GM18517 (cell line): Measurements from ENCODE around the gene GPSM3.

ENCODE experiments used
- ATAC-seq: cut with Tn5 transposase; IDR thresholded peaks from one replicate; pipeline ENCODE4 v1.9.1; 2021; ENCODE audit warnings: mild to moderate bottlenecking, moderate library complexity; ENCODE audit not compliant: unreplicated experiment

The GPSM3 gene

DNA sequence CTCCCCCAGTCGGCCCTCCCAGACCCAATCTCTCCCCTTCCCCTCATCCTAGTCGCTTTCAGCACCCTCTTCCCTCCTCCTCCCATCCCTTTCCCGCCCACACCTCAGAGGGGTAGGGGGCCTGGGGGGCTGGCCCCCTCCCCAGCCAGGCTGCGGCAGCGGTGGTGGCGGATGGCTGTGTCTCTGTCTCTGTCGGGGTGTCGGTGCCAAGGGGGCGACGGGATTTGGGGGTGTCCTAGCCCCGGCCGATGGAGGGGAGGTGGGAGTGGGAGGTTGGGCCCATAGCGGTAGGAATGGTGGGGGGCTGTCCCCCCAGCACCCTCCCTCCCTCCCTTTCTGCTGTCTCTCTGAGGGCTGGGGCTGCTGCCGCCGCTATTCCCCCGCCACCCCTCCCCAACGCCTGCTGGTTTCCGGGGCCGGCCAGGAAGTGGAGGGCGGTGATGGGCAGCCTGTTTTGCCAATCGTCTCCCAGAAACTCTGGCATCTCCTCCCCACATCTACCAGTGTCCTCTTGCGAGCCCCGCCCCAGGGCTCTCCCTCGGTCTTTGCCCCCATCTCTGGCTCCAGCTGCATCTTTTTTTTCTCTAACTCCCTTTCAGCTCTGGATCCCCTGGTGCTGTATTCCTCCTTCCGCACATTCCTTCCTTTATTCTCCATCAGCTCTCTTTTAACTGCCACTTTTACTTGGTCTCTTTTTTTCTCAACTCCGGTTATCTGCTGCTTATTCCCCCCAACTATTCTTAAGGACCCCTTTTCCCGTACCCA, 16.6 kb downstream of the GPSM3 start, which contains the start of gene AGPAT1:
Gene AGPAT1, minus strand, starts transcription at position 374 of the 765 bp plus-strand sequence. CDS start 4,588 bp downstream, outside the sequence.
- ATAC-seq, result peak; percentile 29

DNA sequence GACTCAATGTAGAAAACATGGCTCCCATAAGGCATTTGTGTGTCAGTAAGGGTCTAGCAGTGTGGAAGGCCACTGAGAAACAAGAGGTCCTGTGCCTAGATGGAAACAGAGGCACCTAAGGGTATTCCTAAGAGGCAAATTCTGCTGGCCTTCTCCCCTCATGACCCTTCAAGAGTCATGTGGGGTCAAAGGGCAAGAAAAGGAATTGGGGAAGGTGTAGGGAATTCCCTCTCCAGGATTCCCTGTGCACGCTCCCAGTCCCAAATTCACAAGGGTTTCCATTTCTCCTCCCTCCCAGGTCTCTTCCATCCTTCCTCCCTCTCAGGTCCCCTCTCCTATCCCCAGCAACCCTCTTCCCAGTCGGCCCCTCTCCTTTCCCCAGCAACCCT, 17.1 kb downstream of the GPSM3 start:
- no peak for ATAC-seq

DNA sequence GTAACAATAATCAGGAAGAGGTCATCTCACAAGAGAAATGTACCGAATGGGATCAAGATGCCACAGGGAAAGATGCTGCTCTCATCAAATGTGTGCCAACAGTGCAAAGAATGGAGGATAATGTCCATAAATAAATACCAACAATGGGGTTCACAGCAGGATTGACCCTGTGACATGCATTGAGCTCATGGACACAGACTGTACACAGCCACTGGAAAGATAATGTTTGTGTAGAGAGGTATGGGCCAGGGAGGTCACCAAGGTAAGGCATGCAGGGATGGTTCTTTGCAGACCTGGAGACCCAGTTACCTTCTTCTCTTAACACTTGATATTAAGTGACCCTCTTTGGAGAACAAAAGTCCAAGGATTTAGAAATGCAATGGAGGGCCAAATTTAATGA, 18.0 kb downstream of the GPSM3 start:
- no peak for ATAC-seq

DNA sequence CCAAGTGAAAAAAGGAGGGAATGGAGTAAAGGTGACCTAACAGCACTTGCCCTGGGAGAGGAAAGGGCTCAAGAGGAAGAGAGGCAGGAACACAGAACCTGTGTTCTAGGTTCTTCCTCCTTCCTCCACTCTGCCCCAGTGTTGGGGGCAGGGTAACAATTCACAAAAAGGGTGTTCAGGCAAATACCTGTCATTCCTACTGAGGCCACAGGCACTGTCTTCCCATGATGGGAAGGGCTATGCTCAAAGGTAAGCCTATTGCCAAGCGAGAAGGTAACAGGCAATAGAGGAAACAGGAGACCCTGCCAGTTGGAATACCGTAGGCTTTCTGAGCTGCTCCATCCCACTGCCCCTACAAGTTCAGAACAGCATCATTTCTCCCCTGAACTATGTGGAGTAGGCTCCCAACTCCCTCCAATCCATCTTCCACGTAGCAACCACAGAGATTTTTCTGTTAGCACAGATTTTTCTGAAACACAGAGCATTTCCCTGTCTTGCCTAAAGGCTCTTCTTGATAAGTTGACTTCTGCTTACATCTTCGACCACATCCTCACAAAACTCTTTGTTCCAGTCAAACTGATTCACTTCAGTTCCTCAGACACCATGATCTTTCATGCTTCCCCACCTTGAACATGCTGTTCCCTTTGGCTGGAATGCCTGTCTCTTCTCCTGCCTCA, 19.3 kb downstream of the GPSM3 start:
- ATAC-seq, result no peak

DNA sequence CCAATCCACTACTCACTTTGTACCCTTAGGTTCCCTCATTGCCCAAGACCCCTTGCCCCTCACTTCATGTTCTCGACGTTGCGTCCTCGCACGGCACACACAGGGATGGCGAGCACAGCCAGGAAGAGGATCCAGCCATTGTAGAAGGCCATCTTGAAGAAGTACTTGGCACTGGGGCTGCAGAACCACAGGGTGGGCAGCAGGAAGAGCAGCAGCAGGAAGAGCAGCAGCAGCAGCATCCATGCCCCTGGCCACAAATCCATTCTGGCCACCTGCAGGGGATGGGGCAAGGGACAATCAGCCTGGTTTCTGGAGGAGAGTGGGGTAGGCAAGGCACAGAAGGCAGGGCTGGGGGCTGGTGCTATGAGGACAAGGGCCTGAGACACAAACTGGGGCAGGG, 21.2 kb downstream of the GPSM3 start:
- no peak for ATAC-seq

DNA sequence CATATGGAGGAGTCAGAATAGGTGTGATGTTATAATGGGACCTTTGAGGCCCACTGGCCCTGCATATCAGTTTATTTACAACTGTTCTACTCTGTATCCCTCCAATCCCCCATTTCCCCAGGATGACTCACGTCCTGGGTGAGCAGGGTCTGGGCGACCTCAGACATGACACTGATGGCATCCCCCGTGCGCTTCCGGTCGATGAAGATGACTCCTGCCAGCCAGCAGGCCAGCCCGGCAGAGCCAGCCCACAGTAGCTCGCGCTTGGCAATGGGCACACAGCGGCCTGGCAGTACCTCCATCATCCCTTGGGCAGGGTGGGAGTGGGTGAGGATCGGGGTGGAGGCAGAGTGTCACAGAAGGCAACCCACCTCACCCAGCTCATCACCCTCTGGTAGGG, 22.1 kb downstream of the GPSM3 start:
- no peak for ATAC-seq

DNA sequence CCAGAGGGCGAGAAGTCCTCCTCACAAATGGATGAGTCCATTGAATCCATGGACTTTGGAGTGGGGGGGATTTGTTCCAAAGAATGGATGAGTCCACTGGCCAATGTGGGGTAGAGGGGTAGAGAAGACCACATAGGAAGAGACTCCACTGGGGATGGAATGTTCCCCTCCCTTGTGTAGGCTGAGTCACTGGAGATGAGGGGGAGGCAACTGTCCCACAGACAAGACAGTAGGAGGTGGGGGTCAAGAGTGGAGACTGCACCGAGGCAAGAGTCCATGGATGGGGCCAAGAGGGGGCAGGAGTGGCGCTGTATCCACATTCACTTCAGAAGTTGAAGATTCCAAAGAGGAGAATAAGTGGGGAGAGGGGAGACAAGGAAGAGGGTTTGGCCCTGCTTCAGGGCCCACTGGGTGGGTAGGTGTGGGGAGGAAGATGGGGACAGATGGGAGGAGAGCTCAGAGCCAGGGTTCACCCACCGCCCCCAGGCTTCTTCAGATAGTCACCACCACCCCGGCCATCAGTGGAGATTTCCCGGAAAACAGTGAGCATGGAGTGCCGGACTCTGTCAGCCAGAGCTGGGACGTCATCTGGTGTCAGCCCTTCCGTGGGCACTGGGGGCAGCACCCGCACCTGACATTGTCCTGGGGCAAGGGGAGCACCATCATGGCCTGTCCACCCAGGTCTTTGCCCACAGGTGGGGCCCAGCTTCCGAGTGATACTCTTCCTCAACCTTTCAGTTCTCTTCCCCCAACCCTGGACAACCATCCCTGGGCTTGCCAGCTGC, 23.4 kb downstream of the GPSM3 start:
- no peak for ATAC-seq

DNA sequence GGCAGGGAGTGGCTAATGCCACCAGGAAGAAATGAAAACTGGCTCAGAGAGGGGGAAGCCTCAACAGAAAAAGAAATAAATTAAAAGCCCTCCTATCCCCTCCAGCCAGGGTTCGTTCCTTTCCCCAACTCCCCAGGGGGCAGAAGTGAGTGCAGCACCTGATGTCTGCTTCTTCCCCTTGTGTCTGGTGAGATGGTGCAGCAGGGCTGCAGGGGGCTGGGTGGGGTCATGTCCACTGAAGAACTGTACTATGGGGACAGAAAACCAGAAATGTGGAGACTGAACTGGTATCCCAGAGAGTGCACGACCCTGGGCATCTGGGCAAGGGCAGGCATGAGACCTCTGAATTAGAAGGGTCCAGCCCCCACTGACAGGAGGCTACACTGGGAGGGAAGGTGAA, 24.1 kb downstream of the GPSM3 start:
- no peak for ATAC-seq

DNA sequence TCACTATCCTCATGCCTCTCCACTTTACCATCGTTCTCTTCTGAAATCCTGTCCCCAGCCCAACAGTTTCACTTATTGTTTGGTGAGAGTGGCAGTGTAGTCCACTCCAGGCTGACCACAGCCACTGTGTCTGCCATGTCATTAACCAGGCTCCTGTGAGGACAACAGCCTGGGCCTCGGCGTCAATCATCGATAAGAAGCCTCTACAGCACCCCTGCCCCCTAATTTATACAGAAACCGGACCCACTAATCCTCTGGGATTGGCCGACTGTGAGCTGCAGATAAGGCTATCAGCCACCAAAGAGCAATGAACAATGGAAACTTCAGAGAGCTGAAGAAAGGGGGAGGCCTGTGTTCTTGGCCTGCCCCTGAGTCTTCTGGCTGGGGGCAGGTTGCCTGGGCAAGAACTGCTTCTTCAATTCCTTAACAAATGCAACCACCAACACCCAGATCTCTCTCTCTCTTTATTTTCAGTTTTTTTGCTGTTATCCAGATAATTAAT, 24.6 kb downstream of the GPSM3 start:
- no peak for ATAC-seq

DNA sequence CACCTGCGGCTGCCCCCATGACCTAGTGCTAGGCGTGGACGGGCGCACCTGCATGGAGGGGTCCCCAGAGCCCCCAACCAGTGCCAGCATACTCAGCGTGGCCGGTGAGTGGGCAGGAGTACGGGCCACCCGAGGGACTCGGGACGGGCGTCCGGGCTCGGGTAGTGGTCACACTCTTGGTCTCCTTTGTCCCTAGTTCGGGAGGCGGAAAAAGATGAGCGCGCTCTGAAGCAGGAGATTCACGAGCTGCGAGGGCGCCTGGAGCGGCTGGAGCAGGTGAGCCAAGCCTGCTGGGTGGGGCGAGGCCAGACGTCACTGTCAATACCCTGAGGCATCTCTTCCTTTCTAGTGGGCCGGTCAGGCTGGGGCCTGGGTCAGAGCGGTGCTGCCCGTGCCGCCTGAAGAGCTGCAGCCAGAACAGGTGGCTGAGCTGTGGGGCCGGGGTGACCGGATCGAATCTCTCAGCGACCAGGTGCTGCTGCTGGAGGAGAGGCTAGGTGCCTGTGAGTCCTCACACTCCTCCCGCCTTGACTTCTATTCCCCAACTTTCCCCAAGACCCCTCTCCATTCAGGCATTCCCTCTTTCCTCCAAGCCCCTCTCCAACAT, 25.2 kb downstream of the GPSM3 start:
- no peak for ATAC-seq

DNA sequence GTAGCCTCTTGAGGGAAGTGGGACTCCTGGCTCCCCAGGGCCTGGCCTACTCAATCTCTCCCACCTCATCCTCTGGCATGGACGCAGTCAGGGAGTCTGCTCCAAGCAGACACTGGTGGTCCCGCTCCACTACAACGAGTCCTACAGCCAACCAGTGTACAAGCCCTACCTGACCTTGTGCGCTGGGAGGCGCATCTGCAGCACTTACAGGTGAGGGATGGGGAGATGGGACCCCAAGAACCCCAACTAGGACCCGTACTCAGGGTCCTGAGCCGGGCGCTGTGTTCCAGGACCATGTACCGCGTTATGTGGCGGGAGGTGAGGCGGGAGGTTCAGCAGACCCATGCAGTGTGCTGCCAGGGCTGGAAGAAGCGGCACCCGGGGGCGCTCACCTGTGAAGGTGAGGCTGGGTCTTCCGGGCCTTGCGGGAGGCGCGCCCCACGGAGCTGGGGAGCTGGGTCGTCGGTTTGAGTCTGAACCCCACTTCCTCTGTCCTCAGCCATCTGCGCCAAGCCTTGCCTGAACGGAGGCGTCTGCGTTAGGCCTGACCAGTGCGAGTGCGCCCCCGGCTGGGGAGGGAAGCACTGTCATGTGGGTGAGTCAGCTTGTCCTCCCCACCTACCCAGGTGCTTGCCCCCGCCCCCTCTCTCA, 25.9 kb downstream of the GPSM3 start:
- no peak for ATAC-seq

DNA sequence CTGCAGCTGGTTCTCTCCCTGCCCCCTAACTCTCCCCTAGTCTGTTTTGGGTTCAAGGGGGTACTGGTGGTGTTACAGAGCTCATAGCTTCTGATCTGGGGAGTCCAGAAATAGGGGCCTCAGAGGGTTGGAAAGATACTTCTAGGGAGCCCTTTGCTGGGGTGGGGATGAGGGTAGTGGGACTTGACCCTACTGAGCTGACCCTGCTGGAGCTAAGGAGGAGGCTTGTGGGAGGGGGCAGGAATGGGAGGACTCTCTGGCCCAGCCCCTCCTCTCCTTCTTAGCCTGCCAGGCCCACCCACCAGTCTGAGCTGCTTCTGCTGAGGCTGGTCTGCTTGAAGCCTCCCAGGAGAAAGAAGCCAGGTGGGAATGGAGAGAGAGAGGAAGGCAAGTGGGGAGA, 28.1 kb downstream of the GPSM3 start, which contains the start of gene EGFL8:
Gene EGFL8, plus strand, starts transcription at position 301 of the 400 bp plus-strand sequence. CDS start 1,571 bp downstream, outside the sequence.
- no peak for ATAC-seq

DNA sequence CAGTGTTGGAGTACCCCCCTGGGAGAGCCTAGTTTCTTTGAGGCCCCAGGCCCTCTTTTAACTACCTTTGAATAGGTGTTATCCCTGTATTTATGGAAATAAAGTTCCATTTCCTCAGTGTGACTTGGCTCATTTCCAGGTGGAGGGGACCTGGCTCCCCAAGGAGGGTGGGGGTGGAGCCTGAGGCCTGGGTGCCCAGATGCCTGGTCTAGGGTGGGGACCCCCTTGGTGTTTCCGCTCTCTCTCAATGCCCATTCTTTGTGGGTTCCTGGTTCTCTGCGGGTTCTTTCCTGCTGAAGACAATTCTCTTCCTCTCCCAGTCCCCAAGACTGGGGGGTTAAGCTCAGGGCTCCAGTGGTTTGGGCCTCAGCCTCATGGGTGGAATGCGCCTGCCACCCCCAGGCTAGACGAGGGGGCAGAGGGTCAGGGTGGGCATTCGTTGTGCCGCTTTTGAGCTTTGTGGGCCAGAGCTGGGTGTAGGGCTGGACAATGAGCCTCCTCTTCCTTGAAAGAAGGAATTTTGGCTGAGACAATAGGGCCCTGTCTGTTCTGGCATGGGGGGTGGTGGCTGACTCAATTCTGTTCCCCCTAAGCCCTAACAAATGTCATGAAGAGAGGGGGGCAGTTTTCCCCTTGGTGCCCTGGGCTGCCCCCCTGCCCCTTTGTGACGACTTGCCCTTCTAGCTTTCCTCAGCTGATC, 28.7 kb downstream of the GPSM3 start:
- no peak for ATAC-seq

DNA sequence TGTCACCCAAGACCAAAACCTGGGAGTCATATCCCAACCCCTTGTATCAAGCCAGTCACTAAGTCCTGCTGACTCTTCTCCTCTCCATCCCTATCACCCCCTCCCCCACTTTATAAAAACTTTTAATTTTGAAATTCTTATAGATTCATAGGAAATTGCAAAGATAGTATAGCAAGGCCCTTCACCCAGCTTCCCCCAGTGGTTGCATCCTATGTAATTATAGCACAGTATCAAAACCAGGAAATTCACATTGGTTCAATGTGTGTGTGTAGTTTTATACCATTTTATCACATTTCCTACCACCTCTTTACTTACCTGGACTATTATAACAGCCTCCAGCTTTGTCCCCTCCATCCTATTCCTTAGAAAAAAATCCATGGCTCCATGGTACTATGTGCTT, 34.4 kb downstream of the GPSM3 start:
- no peak for ATAC-seq

DNA sequence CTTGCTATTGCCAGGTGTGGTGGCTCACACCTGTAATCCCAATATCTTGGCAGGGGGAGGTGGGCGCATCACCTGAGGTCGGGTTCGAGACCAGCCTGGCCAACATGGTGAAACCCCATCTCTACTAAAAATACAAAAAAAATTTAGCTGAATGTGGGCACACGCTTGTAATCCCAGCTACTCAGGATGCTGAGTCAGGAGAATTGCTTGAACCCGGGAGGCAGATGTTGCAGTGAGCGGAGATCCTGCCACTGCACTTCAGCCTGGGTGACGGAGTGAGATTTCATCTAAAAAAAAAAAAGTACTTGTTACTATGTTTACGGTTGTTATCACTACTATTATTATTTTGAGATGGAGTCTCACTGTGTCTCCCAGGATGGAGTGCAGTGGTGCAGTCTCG, 35.6 kb downstream of the GPSM3 start:
- no peak for ATAC-seq

DNA sequence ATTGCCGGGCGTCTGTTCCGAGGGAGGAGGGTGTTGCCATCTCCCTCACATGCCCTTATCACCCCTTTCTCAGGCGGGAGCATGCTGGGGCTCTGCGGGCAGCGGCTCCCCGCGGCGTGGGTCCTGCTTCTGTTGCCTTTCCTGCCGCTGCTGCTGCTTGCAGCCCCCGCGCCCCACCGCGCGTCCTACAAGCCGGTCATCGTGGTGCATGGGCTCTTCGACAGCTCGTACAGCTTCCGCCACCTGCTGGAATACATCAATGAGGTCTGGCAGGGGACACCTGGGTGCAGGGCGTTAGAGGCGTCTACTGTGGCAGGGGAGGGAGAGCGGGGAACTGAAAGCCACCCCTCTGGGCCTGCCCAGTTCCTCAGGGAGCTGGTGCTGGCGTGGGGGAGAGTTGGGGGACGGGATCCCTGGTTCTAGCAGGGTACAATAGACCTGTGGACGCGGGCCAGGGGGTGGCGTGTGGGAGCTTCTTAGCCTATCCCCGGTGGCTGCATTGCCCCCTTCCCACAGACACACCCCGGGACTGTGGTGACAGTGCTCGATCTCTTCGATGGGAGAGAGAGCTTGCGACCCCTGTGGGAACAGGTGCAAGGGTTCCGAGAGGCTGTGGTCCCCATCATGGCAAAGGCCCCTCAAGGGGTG, 37.8 kb downstream of the GPSM3 start:
- no peak for ATAC-seq

DNA sequence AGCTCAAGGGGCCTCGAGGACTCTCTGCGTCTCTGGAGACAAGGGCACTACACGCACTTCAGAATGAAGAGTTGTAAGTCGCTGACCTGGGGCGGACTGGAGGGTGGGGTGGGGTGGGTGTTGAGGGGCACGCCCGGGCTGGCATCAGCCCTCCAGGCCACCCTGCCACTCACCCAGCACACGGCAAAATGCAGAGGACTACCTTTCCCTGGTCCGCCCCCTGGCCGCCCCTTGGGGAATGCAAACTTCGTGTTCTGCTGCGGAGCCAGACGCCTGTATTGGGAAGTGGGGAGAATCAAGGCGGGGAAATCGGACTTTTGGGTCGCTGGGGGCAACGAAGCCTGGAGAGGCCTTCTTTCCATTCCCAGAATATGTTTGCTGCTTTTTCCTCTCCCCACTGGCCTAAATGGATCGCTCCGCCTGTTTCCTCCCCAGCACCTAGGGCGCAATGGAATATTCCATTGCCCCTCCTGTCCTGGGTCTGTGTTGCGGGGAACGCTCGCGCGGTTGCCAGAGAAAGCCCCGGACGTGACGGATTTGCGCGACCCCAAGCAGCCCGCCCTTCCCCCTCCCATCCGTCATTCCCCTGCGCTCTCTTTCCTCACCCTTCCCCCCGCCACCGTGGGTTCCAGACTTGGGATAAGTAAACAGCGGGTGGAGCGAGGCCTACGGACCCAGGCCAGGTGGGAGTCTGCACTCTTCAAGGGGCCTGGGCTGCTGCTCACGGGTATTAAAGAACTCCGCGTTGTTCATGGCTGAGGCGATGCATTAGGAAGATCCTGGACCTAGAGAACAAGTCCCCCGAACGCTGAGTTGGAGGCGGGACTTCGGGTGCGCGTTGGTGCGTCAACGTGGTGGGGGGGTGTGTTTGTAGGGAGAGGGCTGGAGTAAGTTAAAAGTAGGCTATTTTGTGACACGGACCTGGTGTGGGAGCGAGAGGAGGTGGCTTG, 38.6 kb downstream of the GPSM3 start, which contains the start of gene PPT2:
Gene PPT2, plus strand, starts transcription at position 578 of the 950 bp plus-strand sequence. CDS start 454 bp downstream, outside the sequence.
- no peak for ATAC-seq
